Measurements from ENCODE around the gene SGCD. TPM values are rescaled to one million over a fixed set of nuclear protein-coding genes. Genes with fewer than 3 reads are reported as not detected.

SGCD gene
- total RNA-seq, 5 donors from 2014 or later (not counting 1 experiment from before 2014, with no cell fraction given) = 0.13 to 2.4 (median 0.22) TPM

GRCh38 chr5:156479849-156480248 is 152.9 kb downstream of the SGCD start:
- H3K9me3 ChIP-seq = no peaks in the 10 kb centered on the region
- no peak for ATAC-seq (replicated peaks in 1 of 4)
- H3K27ac Mint-ChIP-seq = no peak overlapping the region
- no peaks in the 10 kb centered on the region for H3K36me3 Mint-ChIP-seq
- no peak for DNase-seq
- WGBS (ENCODE audit: insufficient coverage) = 67% methylated on average over 1 of the region's 1 CpG
- no peaks in the 10 kb centered on the region for H3K4me1 ChIP-seq (ENCODE audit: control insufficient read depth in 1 of 2, extremely low read depth in 1 of 2, insufficient read depth in 2 of 2, low read length in 2 of 2)
- no peak overlapping the region for H3K4me3 ChIP-seq (ENCODE audit: control insufficient read depth in 1 of 2, extremely low read depth in 1 of 2, low read length in 1 of 2)
- ChIA-PET CTCF (no interaction called here), POLR2A (no interaction called here)
- H3K27me3 ChIP-seq (replicated peaks in 1 of 2; ENCODE audit: control insufficient read depth in 2 of 2, extremely low read depth in 1 of 2, insufficient read depth in 2 of 2, low read length in 1 of 2) = no peaks in the 10 kb centered on the region
- no peak overlapping the region for H3K27ac ChIP-seq (ENCODE audit: low read length)
- H3K4me3 Mint-ChIP-seq = no peak overlapping the region
- H3K9me3 Mint-ChIP-seq = no peaks in the 10 kb centered on the region
- no peaks in the 10 kb centered on the region for H3K4me1 Mint-ChIP-seq
- H3K27me3 Mint-ChIP-seq = peaks cover 9 to 12% of the 10 kb centered on the region in 2 donors
- H3K36me3 ChIP-seq (ENCODE audit: control insufficient read depth in 2 of 2, extremely low read depth in 1 of 2, insufficient read depth in 1 of 2, low read length in 1 of 2) = no peaks in the 10 kb centered on the region

DNA sequence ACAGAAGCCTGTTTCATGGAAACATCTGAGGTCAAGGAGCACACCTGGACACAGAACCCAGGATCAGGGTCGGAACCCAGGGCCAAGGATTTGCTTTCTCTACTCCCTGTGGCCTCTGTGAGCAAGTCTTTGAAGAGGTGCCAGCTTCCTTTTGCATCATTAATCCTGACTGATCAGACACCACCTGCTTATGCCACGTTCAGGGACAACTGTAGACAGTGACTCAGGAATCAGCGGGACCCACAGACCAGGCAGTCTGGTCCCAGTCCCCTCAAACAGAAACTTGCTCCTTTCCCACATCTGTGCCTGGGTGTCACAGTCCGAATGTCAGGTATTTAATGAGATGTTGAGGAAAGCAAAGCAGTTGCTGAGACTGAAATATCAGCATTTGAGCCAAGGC is 154.8 kb downstream of the SGCD start:
- no peaks in the 10 kb centered on the region for H3K4me1 ChIP-seq (ENCODE audit: control insufficient read depth in 1 of 2, extremely low read depth in 1 of 2, insufficient read depth in 2 of 2, low read length in 2 of 2)
- H3K4me1 Mint-ChIP-seq = no peaks in the 10 kb centered on the region
- H3K9me3 ChIP-seq = no peaks in the 10 kb centered on the region
- no peak overlapping the region for H3K4me3 ChIP-seq (ENCODE audit: control insufficient read depth in 1 of 2, extremely low read depth in 1 of 2, low read length in 1 of 2)
- H3K36me3 Mint-ChIP-seq = no peaks in the 10 kb centered on the region
- H3K9me3 Mint-ChIP-seq = peaks cover under 1 to 6% (median 2%) of the 10 kb centered on the region in 3 donors
- H3K27me3 Mint-ChIP-seq = peaks cover 1 to 5% of the 10 kb centered on the region in 2 donors
- no peaks in the 10 kb centered on the region for H3K36me3 ChIP-seq (ENCODE audit: control insufficient read depth in 2 of 2, extremely low read depth in 1 of 2, insufficient read depth in 1 of 2, low read length in 1 of 2)
- DNase-seq (no peak), ATAC-seq (replicated peaks in 1 of 4) (no peak)
- H3K27ac Mint-ChIP-seq = no peak overlapping the region
- H3K27me3 ChIP-seq (replicated peaks in 1 of 2; ENCODE audit: control insufficient read depth in 2 of 2, extremely low read depth in 1 of 2, insufficient read depth in 2 of 2, low read length in 1 of 2) = no peaks in the 10 kb centered on the region
- WGBS (ENCODE audit: insufficient coverage) = 25% methylated on average over 1 of the region's 4 CpGs
- H3K4me3 Mint-ChIP-seq = no peak overlapping the region
- ChIA-PET POLR2A (no interaction called here), CTCF (no interaction called here)
- H3K27ac ChIP-seq (ENCODE audit: low read length) = no peak overlapping the region

DNA sequence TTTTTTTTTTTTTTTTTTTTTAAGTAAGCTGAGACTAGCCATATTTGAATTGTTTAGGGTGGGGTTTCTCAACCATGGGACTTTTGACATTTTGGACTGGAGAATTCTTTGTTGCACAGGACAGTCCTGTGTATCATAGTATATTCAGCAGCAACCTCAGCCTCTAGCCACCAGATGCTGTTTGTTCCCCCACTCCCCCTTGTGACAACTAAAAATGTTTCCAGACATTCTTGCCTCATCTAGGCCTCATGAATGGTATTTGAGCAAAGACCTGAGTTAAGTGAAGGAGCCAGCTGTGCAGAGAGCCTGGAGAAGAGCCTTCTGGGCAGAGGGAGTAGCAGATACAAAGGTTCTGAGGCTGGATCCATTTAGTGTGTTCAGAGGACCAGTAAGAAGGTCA is 155.9 kb downstream of the SGCD start:
- no peaks in the 10 kb centered on the region for H3K36me3 Mint-ChIP-seq
- CTCF ChIA-PET = interaction anchor here in 1 of 2 donors (0.6 kb wide), 1 partner anchor 13 kb away, joined by 5 read pairs; no protein-coding TSS in a partner anchor
- H3K9me3 Mint-ChIP-seq = peaks cover 6 to 12% (median 8%) of the 10 kb centered on the region in 3 donors
- Histone ChIP-seq H3K27me3 (replicated peaks in 1 of 2; ENCODE audit: control insufficient read depth in 2 of 2, extremely low read depth in 1 of 2, insufficient read depth in 2 of 2, low read length in 1 of 2) (no peaks in the 10 kb centered on the region), H3K9me3 (no peaks in the 10 kb centered on the region), H3K27ac (ENCODE audit: low read length) (no peak overlapping the region), H3K4me3 (ENCODE audit: control insufficient read depth in 1 of 2, extremely low read depth in 1 of 2, low read length in 1 of 2) (no peak overlapping the region), H3K36me3 (ENCODE audit: control insufficient read depth in 2 of 2, extremely low read depth in 1 of 2, insufficient read depth in 1 of 2, low read length in 1 of 2) (no peaks in the 10 kb centered on the region), H3K4me1 (ENCODE audit: control insufficient read depth in 1 of 2, extremely low read depth in 1 of 2, insufficient read depth in 2 of 2, low read length in 2 of 2) (no peaks in the 10 kb centered on the region)
- POLR2A ChIA-PET = no interaction called here
- ATAC-seq (replicated peaks in 1 of 4) (no peak), DNase-seq (no peak)
- no peak overlapping the region for H3K4me3 Mint-ChIP-seq
- peaks cover 1 to 5% of the 10 kb centered on the region in 2 donors for H3K27me3 Mint-ChIP-seq
- H3K4me1 Mint-ChIP-seq = no peaks in the 10 kb centered on the region
- no peak overlapping the region for H3K27ac Mint-ChIP-seq

- H3K4me3 ChIP-seq (ENCODE audit: control insufficient read depth in 1 of 2, extremely low read depth in 1 of 2, low read length in 1 of 2) = no peak overlapping the region
- H3K4me1 ChIP-seq (ENCODE audit: control insufficient read depth in 1 of 2, extremely low read depth in 1 of 2, insufficient read depth in 2 of 2, low read length in 2 of 2) = no peaks in the 10 kb centered on the region
- ATAC-seq (replicated peaks in 1 of 4) (no peak), DNase-seq (no peak)
- Mint-ChIP-seq H3K27me3 (peaks cover 1 to 7% of the 10 kb centered on the region in 2 donors), H3K4me1 (no peaks in the 10 kb centered on the region), H3K27ac (no peak overlapping the region), H3K9me3 (peaks cover 11 to 22% (median 16%) of the 10 kb centered on the region in 3 donors), H3K36me3 (no peaks in the 10 kb centered on the region), H3K4me3 (no peak overlapping the region)
- peaks cover 2% of the 10 kb centered on the region for H3K9me3 ChIP-seq
- H3K27ac ChIP-seq (ENCODE audit: low read length) = no peak overlapping the region
- 67% methylated on average over 1 of the region's 2 CpGs for WGBS (ENCODE audit: insufficient coverage)
- ChIA-PET CTCF (no interaction called here), POLR2A (interaction anchor here in 1 of 2 donors (0.6 kb wide), 1 partner anchor 19 kb away, joined by 6 read pairs; no protein-coding TSS in a partner anchor)
- no peaks in the 10 kb centered on the region for H3K36me3 ChIP-seq (ENCODE audit: control insufficient read depth in 2 of 2, extremely low read depth in 1 of 2, insufficient read depth in 1 of 2, low read length in 1 of 2)
- H3K27me3 ChIP-seq (replicated peaks in 1 of 2; ENCODE audit: control insufficient read depth in 2 of 2, extremely low read depth in 1 of 2, insufficient read depth in 2 of 2, low read length in 1 of 2) = no peaks in the 10 kb centered on the region
Observed at GRCh38 chr5:156486394-156487238, 159.7 kb downstream of the SGCD start.

DNA sequence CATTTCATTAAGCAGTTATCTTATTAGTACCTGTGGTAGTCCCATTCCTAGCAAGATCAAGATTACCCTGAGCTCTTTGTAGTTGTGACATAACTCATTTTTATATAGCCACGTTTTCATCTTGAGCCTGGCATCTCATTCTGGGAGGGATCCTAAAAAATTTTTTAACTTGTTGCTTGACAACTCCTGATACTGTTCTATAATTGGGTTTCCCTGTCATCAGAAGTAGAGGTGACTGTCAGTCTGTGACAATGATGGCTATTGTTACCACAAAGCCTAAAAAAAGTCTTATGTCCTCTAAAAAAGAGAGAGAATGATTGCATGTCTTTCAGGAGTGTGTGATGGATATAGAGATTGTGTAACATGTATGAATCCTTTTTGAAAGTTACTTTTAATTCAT is 164.8 kb downstream of the SGCD start:
- H3K36me3 Mint-ChIP-seq = no peaks in the 10 kb centered on the region
- ChIA-PET CTCF (no interaction called here), POLR2A (no interaction called here)
- DNase-seq = no peak
- no peaks in the 10 kb centered on the region for H3K4me1 ChIP-seq (ENCODE audit: control insufficient read depth in 1 of 2, extremely low read depth in 1 of 2, insufficient read depth in 2 of 2, low read length in 2 of 2)
- no peak overlapping the region for H3K27ac Mint-ChIP-seq
- H3K36me3 ChIP-seq (ENCODE audit: control insufficient read depth in 2 of 2, extremely low read depth in 1 of 2, insufficient read depth in 1 of 2, low read length in 1 of 2) = no peaks in the 10 kb centered on the region
- no peaks in the 10 kb centered on the region for H3K27me3 ChIP-seq (replicated peaks in 1 of 2; ENCODE audit: control insufficient read depth in 2 of 2, extremely low read depth in 1 of 2, insufficient read depth in 2 of 2, low read length in 1 of 2)
- H3K9me3 Mint-ChIP-seq = peaks cover 10 to 15% (median 13%) of the 10 kb centered on the region in 3 donors
- peaks cover 0 to 13% of the 10 kb centered on the region in 2 donors for H3K27me3 Mint-ChIP-seq
- H3K4me3 ChIP-seq (ENCODE audit: control insufficient read depth in 1 of 2, extremely low read depth in 1 of 2, low read length in 1 of 2) = no peak overlapping the region
- ATAC-seq (replicated peaks in 1 of 4) = no peak
- no CpG with 5 or more reads among the region's 1 CpG for WGBS (ENCODE audit: insufficient coverage)
- H3K4me3 Mint-ChIP-seq = no peak overlapping the region
- peaks cover 2% of the 10 kb centered on the region for H3K9me3 ChIP-seq
- no peaks in the 10 kb centered on the region for H3K4me1 Mint-ChIP-seq
- no peak overlapping the region for H3K27ac ChIP-seq (ENCODE audit: low read length)

DNA sequence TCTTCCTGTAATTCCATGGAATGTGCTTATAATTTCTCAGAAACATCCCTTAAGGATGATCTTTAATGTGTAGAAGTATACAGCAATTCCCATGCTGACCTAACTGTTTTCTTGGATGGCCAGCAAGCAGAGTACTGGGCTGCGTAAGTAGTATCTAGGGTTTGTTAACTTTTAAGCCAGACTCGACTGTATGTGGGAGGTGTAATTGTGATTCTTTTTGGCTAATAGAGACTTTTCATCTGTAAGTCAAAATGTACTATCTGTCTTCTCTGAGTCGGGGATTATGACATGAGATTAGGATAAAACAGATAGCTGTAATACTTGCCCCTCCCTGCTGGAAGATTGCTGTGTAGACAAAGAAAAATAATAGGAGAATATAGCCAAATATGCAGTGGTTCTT is 169.3 kb downstream of the SGCD start:
- no peak overlapping the region for H3K4me3 ChIP-seq (ENCODE audit: control insufficient read depth in 1 of 2, extremely low read depth in 1 of 2, low read length in 1 of 2)
- CTCF ChIA-PET = no interaction called here
- ATAC-seq (replicated peaks in 1 of 4) = no peak
- no peak overlapping the region for H3K27ac ChIP-seq (ENCODE audit: low read length)
- no peaks in the 10 kb centered on the region for H3K36me3 ChIP-seq (ENCODE audit: control insufficient read depth in 2 of 2, extremely low read depth in 1 of 2, insufficient read depth in 1 of 2, low read length in 1 of 2)
- Mint-ChIP-seq H3K4me3 (no peak overlapping the region), H3K27ac (no peak overlapping the region), H3K9me3 (no peaks in the 10 kb centered on the region), H3K27me3 (peaks cover 4 to 10% of the 10 kb centered on the region in 2 donors), H3K36me3 (no peaks in the 10 kb centered on the region), H3K4me1 (no peaks in the 10 kb centered on the region)
- H3K27me3 ChIP-seq (replicated peaks in 1 of 2; ENCODE audit: control insufficient read depth in 2 of 2, extremely low read depth in 1 of 2, insufficient read depth in 2 of 2, low read length in 1 of 2) = peaks cover 0 to 4% of the 10 kb centered on the region in 2 experiments
- no peak for DNase-seq
- no peaks in the 10 kb centered on the region for H3K4me1 ChIP-seq (ENCODE audit: control insufficient read depth in 1 of 2, extremely low read depth in 1 of 2, insufficient read depth in 2 of 2, low read length in 2 of 2)
- no peaks in the 10 kb centered on the region for H3K9me3 ChIP-seq
- POLR2A ChIA-PET = no interaction called here
- no CpG with 5 or more reads among the region's 3 CpGs for WGBS (ENCODE audit: insufficient coverage)
